ENCODE results near the gene FAM151A.

Gene FAM151A

GRCh38 chr1:54575605-54576290 lies 47.6 kb downstream of the FAM151A start:
- DNase-seq: no peak

DNA sequence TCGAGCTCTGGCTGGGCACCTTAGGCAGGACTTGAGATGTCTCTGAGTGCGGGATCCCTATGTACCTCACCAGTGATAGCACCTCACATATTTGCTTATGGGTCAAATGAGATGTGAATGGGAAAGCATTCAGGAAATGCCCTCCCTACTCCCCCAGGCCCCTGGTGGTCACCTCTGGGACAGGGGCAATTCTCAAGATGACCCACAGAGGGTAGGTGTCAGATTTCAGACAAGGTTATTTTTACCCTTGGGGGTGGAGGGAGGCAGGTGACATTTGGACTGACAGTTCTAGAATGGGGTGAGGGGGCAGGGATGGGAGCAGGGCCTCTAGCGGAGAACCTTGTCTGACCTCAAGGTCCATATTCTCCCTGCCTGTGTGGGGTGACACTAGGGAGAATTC lies 48.2 kb downstream of the FAM151A start:
- DNase-seq: no peak

- DNase-seq: no peak
Measured at GRCh38 chr1:54574158-54574778, 49.1 kb downstream of the FAM151A start.

DNA sequence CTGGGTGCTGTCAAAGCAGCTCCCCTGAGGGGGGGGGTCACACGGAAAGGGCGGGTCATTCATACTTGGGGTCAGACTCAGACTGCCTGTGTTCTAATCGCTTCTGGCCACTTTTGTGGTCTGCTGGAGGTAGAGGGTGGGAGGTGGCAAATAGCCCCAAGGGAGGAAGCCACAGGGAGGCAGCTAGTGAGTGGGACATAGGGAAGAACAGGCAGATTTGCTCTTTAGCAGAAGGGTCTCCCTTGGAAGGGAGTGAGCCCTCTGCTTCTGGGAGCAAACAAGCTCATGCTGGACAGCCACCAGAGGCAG lies 50.8 kb downstream of the FAM151A start:
- DNase-seq: no peak

DNA sequence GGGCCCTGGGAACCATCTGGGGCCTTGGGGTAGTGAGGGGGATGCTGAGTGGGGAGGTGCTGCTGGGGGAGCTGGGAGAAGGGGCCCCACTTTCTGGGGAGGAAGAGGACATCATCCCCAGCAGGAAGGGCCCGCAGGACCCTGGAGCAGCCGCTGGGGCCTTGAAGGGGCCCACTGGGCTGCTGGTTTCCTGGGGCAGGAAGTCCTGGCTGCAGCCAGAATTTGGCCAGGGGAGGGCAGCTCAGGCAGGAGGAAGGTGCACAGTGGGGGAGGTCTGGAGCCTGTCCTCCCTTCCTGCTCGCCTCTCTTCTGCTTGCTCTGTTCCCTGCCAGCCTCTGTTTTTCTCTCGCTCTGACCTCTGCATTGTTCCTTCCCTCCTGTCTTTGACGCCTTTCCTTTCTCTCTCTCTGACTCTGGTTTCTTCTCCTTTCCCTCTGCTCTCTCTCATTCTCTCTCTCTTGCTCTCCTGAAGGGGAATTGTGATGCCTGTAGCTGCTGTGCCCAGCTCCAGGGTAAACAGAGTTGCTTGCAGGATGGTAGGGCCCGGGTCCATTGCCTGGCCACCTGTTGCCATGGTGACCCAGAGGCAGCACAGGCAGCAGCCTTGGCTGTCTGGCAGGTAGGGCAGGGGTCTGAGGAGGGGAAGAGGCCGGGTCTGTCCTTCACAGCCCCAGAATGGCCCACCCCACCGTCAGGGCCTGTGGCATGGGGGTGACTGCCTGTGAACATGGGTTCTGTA lies 51.4 kb downstream of the FAM151A start:
- DNase-seq: no peak

- no peak for DNase-seq
Measured at GRCh38 chr1:54571326-54571725, 52.0 kb downstream of the FAM151A start.

DNA sequence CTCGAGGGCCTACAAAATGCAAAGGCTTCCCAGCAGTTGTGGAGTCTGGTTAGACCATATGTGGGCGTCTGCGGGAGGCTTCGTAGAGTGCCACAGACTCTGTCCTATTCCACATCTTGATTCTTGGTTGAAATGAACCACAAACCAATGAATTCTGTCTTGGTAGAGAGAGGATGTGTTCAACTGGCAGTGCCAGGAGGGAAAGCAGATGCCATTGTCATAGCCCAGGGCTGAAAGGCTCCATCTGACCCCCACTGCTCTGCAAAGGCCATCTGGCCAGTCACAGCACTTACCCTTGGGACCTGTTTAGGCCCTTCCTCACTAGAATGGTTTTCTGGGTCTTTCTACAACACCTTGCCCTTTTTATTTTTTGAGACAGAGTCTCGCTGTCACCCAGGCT lies 53.2 kb downstream of the FAM151A start:
- DNase-seq: no peak

GRCh38 chr1:54569339-54569738 lies 54.0 kb downstream of the FAM151A start:
- no peak for DNase-seq

DNA sequence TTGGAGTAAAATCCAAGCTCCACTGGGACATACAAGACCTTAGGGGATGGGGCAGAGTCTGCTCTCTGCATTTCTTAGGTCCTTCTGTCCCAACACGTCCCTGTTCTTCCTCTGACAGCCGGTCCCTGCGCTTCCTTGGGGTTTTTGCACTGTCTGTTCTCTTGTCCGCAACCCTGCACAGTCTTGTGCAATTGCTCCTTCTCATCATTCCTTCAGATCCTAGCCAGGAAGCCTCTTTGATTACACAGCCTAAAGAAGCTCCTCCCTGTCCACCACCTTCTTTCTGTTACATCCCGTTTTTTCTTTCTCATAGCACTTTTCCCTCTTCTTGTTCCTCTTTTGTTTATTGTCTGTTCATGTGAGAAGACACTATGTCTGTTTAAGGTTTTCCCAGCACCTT lies 55.4 kb downstream of the FAM151A start:
- DNase-seq: no peak

GRCh38 chr1:54566438-54567141 lies 56.7 kb downstream of the FAM151A start:
- DNase-seq: no peak

DNA sequence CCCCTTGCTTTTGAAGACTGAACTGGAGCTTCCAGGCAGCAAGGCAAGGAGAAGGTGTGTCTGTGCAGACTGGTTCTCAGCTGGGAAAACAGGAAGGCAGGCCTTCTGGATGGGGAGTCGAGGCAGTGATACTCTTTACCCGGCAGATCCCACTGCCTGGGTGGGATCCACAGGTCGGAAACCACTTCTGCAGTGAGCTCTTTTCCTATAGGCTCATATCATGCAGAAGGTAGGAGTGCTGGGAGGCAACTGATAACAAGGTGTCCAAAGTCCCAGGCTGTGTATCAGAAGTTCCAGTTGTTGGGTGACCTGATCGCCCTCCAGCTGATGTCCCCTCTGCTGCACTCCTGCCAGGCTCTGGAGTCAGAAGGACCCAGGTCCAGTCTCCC lies 58.2 kb downstream of the FAM151A start:
- no peak for DNase-seq

- DNase-seq: no peak
Measured at GRCh38 chr1:54564312-54565112, 58.8 kb downstream of the FAM151A start.

- DNase-seq: no peak
Measured at GRCh38 chr1:54559771-54560231, 63.5 kb downstream of the FAM151A start.

Measured in activated CD4-positive, alpha-beta T cell treated with anti-CD3 and anti-CD28 coated beads, Interleukin-2, Interleukin-6, amounts not matched to agents 100 ng/mL and 50 ng/mL, durations not matched to agents 16 hours and 8 hours (primary cell).